ENCODE measurements around the gene PCDHA4. TPM values are rescaled to one million over a fixed set of nuclear protein-coding genes. Genes with fewer than 3 reads are reported as not detected.

Gene PCDHA4
- 0.24 and 0.31 TPM in 2 replicates for total RNA-seq

DNA sequence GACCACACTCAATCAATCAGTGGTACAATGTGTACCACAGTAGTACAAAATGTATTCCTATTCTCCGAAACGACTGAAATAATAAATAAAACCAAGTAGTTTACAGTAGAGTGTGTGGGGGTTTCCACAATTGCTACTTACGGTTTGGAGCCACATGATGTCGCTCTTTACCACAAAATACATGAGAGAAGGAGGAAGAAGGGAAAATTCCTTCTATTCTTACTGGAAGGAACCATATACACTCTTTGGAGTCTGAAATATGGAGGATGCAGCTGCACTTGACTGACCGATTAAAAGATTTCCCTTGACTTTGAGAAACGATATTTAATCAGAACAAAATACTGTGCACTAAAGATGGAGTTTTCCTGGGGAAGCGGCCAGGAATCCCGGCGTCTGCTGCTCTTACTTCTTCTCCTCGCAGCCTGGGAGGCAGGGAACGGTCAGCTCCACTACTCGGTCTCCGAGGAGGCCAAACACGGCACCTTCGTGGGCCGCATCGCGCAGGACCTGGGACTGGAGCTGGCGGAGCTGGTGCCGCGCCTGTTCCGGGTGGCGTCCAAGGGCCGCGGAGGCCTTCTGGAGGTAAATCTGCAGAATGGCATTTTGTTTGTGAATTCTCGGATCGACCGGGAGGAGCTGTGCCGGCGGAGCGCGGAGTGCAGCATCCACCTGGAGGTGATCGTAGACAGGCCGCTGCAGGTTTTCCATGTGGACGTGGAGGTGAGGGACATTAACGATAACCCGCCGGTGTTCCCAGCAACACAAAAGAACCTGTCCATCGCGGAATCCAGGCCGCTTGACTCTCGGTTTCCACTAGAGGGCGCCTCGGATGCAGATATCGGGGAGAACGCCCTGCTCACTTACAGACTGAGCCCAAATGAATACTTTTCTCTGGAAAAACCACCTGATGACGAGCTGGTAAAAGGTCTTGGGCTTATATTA is at the start of gene PCDHA4:
PCDHA4 (plus strand) TSS at position 235 of the 942 bp plus-strand sequence.

DNA sequence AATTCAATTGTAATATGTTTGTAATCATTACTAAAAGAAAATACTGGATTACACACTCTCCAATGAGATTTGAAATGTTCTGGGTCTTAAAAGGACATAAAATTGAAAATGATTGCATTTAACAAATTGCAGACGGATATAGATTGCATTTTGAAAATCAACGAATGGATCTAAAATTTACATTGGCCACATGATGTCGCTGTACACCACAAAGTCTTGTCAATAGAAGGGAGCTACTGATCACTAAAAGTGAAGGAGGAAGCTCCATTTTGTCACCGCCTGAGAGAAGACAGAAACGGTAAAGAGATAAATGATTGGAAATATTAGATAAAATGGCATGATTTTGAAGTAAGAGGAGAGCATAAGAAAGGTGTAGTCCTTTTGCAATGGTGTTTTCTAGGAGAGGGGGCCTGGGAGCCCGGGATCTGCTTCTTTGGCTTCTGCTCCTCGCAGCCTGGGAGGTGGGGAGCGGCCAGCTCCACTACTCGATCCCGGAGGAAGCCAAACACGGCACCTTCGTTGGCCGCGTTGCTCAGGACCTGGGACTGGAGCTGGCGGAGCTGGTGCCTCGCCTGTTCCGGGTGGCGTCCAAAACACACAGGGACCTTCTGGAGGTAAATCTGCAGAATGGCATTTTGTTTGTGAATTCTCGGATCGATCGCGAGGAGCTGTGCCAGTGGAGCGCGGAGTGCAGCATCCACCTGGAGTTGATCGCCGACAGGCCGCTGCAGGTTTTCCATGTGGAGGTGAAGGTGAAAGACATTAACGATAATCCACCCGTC is 20.8 kb upstream of the PCDHA4 start, which contains the start of gene PCDHA1:
PCDHA1 (plus strand) TSS at position 236 of the 782 bp plus-strand sequence.

DNA sequence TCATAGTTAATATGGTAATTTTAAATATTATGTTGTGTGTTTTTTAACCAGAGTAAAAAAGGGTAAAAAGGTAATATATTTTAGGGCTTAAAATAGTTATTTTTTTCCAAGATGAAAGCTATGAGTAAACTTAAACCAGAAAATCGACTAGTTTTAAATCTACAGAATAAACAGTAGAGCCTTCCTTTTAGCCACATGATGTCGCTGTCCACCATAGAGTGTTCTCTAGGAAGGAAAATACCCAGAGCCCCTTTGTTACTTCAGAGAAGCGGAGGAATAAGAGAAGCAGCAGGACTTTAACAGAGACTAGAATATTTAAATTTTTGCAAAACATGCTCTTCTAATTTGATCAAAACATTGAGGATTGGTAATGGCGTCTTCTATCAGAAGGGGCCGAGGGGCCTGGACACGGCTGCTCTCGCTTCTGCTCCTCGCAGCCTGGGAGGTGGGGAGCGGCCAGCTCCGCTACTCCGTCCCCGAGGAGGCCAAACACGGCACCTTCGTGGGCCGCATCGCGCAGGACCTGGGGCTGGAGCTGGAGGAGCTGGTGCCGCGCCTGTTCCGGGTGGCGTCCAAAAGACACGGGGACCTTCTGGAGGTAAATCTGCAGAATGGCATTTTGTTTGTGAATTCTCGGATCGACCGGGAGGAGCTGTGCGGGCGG is 12.1 kb upstream of the PCDHA4 start, which contains the start of gene PCDHA2:
PCDHA2 (plus strand) TSS at position 258 of the 664 bp plus-strand sequence.

DNA sequence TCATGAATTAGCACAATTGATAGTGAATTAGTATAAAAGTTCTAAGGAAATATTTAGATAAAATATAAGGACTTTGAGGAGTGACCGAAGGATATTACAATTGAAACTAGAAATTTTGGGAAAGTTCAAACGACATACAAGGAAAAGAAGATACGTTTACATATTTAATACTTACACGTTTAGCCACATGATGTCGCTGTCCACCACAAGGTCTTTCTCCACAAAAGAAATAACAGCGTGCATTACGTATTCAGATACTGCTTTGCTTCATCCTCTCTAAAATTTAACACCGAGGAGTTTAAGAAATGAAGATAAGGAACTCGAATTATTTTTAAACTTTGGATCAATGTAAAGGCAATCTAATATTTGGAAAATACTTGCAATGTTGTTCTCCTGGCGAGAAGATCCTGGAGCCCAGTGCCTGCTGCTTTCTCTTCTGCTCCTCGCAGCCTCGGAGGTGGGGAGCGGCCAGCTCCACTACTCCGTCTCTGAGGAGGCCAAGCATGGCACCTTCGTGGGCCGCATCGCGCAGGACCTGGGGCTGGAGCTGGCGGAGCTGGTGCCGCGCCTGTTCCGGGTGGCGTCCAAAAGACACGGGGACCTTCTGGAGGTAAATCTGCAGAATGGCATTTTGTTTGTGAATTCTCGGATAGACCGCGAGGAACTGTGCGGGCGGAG is 5.9 kb upstream of the PCDHA4 start, which contains the start of gene PCDHA3:
PCDHA3 (plus strand) TSS at position 242 of the 678 bp plus-strand sequence.

DNA sequence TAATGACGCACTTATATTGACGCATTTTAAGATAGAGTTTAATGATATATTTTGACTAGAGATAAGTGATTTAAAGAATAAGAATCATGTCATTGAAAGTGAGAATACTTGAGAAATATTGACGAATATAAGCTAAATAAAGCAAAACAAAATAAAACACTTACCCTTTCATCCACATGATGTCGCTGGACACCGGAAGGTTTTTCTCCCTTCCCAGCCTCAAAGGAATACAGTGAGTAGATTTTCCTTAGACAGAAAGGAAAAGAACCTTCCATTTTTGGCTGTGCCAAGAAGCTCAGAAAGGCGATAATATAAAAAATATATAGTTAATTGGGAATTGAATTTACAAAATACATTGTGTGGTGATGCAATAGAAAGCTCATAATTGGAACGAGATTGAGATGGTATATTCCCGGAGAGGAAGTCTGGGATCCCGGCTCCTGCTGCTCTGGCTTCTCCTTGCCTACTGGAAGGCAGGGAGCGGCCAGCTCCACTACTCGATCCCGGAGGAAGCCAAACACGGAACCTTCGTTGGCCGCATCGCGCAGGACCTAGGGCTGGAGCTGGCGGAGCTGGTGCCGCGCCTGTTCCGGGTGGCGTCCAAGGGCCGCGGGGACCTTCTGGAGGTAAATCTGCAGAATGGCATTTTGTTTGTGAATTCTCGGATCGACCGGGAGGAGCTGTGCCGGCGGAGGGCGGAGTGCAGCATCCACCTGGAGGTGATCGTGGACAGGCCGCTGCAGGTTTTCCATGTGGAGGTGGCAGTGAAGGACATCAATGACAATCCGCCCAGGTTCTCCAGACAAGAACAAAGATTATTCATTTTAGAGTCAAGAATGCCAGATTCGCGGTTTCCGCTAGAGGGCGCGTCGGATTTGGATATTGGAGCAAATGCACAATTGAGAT is 14.8 kb downstream of the PCDHA4 start, which contains the start of gene PCDHA5:
PCDHA5 (plus strand) TSS at position 239 of the 906 bp plus-strand sequence.

DNA sequence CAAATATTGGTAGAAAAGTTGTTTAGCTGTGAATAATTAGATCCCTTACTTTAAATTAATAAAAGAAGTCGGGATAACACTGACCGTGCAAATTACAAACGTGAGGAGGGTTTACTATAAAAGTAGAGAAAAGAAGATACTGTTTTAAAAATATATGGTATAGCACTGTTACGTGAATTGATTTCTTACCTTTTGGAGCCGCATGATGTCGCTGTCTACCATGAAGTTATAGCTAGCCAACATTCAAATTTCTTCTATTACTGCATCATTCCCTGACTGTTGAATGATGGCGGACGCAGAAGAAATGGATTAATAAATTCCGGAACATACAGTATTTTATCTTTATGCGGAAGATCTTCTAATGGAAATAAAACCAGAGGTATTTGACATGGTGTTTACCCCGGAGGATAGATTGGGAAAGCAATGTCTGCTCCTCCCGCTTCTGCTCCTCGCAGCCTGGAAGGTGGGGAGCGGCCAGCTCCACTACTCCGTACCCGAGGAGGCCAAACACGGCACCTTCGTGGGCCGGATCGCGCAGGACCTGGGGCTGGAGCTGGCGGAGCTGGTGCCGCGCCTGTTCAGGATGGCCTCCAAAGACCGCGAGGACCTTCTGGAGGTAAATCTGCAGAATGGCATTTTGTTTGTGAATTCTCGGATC is 21.0 kb downstream of the PCDHA4 start, which contains the start of gene PCDHA6:
PCDHA6 (plus strand) TSS at position 257 of the 658 bp plus-strand sequence; CDS start at position 389, 132 bp downstream.

DNA sequence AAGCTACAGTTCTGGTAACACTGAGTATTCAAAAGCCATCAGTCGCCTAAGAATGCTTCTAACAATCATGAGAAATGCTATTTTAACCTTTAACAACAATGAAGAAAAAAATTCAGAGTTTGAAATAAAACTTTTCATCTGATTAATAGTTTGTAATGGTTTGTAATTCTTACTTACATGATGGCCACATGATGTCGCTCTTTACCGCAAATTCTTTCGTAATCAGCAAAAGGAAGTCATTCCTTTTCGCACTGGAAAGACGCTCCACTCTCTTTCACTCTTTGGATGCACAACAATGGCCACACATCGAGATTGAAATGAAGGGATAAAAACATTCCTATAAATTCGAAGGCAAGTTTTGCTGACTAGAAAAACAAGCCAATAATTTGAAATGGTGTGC is 27.1 kb downstream of the PCDHA4 start, which contains the start of gene PCDHA7:
PCDHA7 (plus strand) TSS at position 277 of the 400 bp plus-strand sequence; CDS start at position 392, 115 bp downstream.

DNA sequence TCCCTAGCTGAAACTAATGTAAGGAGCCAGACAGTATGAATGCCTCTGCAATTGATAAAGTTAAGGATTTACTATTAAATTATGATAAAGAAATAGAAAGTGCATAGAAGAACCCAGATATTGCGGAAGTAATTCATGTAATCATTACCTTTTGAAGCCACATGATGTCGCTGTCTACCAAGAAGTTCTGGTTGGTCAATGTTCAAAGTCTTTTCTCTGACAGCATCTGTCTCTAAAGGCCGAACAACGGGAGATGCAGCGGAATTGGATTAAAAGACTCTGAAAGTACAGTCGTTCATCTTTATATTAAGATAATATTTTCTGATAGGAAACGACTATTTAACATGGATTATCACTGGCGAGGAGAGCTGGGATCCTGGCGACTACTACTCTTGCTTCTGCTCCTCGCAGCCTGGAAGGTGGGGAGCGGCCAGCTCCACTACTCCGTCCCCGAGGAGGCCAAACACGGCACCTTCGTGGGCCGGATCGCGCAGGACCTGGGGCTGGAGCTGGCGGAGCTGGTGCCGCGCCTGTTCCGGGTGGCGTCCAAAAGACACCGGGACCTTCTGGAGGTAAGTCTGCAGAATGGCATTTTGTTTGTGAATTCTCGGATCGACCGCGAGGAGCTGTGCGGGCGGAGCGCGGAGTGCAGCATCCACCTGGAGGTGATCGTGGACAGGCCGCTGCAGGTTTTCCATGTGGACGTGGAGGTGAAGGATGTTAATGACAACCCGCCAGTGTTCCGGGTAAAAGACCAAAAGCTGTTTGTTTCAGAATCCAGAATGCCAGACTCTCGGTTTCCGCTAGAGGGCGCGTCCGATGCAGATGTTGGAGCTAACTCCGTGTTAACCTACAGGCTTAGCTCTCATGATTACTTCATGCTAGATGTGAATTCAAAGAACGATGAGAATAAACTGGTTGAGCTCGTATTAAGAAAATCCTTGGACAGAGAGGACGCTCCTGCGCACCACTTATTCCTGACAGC is 34.4 kb downstream of the PCDHA4 start, which contains the start of gene PCDHA8:
PCDHA8 (plus strand) TSS at position 210 of the 985 bp plus-strand sequence; CDS start at position 345, 135 bp downstream.

DNA sequence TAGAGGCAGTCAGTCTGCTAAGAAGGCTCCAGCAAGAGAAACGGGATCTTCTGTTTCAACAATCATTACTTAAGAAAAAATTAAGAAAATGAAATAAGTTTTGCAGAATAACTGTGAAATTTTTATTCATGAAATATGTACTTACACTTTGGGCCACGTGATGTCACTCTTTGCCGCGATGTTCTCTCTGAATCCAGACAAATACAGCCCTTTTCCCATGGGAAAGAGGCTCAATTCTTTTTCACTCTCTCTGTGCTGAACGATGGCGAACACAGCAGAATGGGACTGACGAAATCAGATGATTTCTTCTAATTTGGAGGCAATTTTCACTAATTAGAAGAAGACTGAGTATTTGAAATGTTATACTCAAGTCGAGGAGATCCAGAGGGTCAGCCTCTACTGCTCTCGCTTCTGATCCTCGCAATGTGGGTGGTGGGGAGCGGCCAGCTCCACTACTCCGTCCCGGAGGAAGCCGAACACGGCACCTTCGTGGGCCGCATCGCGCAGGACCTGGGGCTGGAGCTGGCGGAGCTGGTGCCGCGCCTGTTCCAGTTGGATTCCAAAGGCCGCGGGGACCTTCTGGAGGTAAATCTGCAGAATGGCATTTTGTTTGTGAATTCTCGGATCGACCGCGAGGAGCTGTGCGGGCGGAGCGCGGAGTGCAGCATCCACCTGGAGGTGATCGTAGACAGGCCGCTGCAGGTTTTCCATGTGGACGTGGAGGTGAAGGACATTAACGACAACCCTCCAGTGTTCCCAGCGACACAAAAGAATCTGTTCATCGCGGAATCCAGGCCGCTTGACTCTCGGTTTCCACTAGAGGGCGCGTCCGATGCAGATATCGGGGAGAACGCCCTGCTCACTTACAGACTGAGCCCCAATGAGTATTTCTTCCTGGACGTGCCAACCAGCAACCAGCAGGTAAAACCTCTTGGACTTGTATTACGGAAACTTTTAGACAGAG is 41.6 kb downstream of the PCDHA4 start, which contains the start of gene PCDHA9:
PCDHA9 (plus strand) TSS at position 244 of the 964 bp plus-strand sequence; CDS start at position 358, 114 bp downstream.

DNA sequence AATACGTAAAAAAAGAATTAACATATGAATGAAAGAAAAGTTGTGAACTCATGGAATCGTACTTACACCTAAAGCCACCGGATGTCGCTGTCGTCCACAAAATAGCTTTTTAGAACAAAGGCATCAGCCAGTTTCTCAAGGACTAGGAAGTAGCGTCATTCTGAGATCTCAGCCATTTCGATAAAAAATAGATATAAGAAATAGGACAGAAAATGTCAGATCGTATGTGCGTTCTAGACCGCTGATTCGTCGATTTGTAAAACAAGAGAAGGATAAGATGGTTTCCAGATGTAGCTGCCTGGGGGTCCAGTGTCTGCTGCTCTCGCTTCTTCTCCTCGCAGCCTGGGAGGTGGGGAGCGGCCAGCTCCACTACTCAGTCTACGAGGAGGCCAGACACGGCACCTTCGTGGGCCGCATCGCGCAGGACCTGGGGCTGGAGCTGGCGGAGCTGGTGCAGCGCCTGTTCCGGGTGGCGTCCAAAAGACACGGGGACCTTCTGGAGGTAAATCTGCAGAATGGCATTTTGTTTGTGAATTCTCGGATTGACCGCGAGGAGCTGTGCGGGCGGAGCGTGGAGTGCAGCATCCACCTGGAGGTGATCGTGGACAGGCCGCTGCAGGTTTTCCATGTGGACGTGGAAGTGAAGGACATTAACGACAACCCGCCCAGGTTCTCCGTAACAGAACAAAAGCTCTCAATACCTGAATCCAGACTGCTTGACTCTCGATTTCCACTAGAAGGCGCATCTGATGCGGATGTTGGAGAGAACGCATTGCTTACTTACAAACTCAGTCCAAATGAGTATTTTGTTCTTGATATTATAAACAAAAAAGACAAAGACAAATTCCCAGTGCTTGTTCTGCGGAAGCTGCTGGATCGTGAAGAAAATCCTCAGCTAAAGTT is 49.2 kb downstream of the PCDHA4 start, which contains the start of gene PCDHA10:
PCDHA10 (plus strand) TSS at position 126 of the 903 bp plus-strand sequence; CDS start at position 278, 152 bp downstream.

Other genes starting within 250 kb of the PCDHA4 start
- gene SRA1, start 249.6 kb upstream of the PCDHA4 start, total RNA-seq = 24.0 and 25.6 TPM in 2 replicates
- gene APBB3, start 242.5 kb upstream of the PCDHA4 start, total RNA-seq = 8.4 and 9.0 TPM in 2 replicates
- 26.9 and 37.6 TPM in 2 replicates for gene SLC35A4, start 242.2 kb upstream of the PCDHA4 start, total RNA-seq
- gene CD14, start 173.9 kb upstream of the PCDHA4 start, total RNA-seq = 0.15 and 1.3 TPM in 2 replicates
- 26.7 and 72.8 TPM in 2 replicates for gene TMCO6, start 167.6 kb upstream of the PCDHA4 start, total RNA-seq
- gene NDUFA2, start 159.4 kb upstream of the PCDHA4 start, total RNA-seq = 47.4 and 58.0 TPM in 2 replicates
- gene IK, start 159.2 kb upstream of the PCDHA4 start, total RNA-seq = 62.4 and 66.5 TPM in 2 replicates
- gene WDR55, start 142.2 kb upstream of the PCDHA4 start, total RNA-seq = 15.8 and 18.2 TPM in 2 replicates
- gene DND1, start 133.5 kb upstream of the PCDHA4 start, total RNA-seq = not detected in 2 replicates
- gene HARS1, start 115.7 kb upstream of the PCDHA4 start, total RNA-seq = 43.6 and 55.7 TPM in 2 replicates
- 20.3 and 21.3 TPM in 2 replicates for gene HARS2, start 115.6 kb upstream of the PCDHA4 start, total RNA-seq
- 18.2 and 25.1 TPM in 2 replicates for gene ZMAT2, start 106.6 kb upstream of the PCDHA4 start, total RNA-seq
- gene PCDHA1, start 20.9 kb upstream of the PCDHA4 start, total RNA-seq = 0.05 TPM in 1 of 2 replicates, not detected in the other
- not detected in 2 replicates for gene PCDHA2, start 12.2 kb upstream of the PCDHA4 start, total RNA-seq
- gene PCDHA3, start 6.0 kb upstream of the PCDHA4 start, total RNA-seq = 0.10 and 0.25 TPM in 2 replicates
- not detected in 2 replicates for gene PCDHA5, start 14.5 kb downstream of the PCDHA4 start, total RNA-seq
- gene PCDHA6, start 20.9 kb downstream of the PCDHA4 start, total RNA-seq = 0.37 and 0.64 TPM in 2 replicates
- gene PCDHA7, start 27.2 kb downstream of the PCDHA4 start, total RNA-seq = 0.15 and 0.56 TPM in 2 replicates
- gene PCDHA8, start 34.1 kb downstream of the PCDHA4 start, total RNA-seq = 0.06 TPM in 1 of 2 replicates, not detected in the other
- 0.05 TPM in 1 of 2 replicates, not detected in the other for gene PCDHA9, start 41.3 kb downstream of the PCDHA4 start, total RNA-seq
- 0.06 and 0.59 TPM in 2 replicates for gene PCDHA10, start 48.8 kb downstream of the PCDHA4 start, total RNA-seq
- gene PCDHA11, start 61.9 kb downstream of the PCDHA4 start, total RNA-seq = not detected in 2 replicates
- 0.06 and 0.34 TPM in 2 replicates for gene PCDHA12, start 68.2 kb downstream of the PCDHA4 start, total RNA-seq
- 0.39 TPM in 1 of 2 replicates, not detected in the other for gene PCDHA13, start 75.1 kb downstream of the PCDHA4 start, total RNA-seq
- 0.25 TPM in 1 of 2 replicates, not detected in the other for gene PCDHAC1, start 119.2 kb downstream of the PCDHA4 start, total RNA-seq
- gene PCDHAC2, start 159.4 kb downstream of the PCDHA4 start, total RNA-seq = 0.12 and 0.15 TPM in 2 replicates
- gene PCDHB1, start 244.3 kb downstream of the PCDHA4 start, total RNA-seq = not detected in 2 replicates

All from cardiac ventricle fibroblast (primary cell).